DND-41 (cell line): Measurements from ENCODE around the gene GPR153.
A peak's percentile ranks its signal among the peaks of the same experiment; 100 is the strongest.
"Not testable (repeated sequence)": the region's sequence is repeated elsewhere in the genome, so short reads cannot be mapped to it uniquely, and the experiment has no call there.

ENCODE experiments used
- ATAC-seq: fragments of 200-7000 bp; cut with Tn5 transposase; 3 replicates; pipeline ENCODE4 v1.9.1; 2021; ENCODE audit warnings: low read depth; ENCODE audit not compliant: insufficient read depth
- DNase-seq: peaks from one replicate; pipeline ENCODE4 v3.0.0-alpha.2; 2020
- H2AFZ ChIP-seq: 2 replicates; pipeline ENCODE4 v1.6.0; 2012; ENCODE audit warnings: low read depth, low read length
- H3K27ac ChIP-seq: 2 replicates; pipeline ENCODE4 v1.5.1; 2012; ENCODE audit warnings: low read length, inconsistent platforms
- H3K27me3 ChIP-seq: fragments of 200-600 bp; sonication (generic); 2 replicates; pipeline ENCODE4 v1.6.0; 2012; ENCODE audit warnings: low read length, mild to moderate bottlenecking, inconsistent platforms; ENCODE audit not compliant: insufficient read depth, poor library complexity
- H3K36me3 ChIP-seq: 2 replicates; pipeline ENCODE4 v1.5.1; 2012; ENCODE audit warnings: low read length, inconsistent platforms; ENCODE audit not compliant: insufficient read depth
- H3K4me1 ChIP-seq: 2 replicates; pipeline ENCODE4 v1.5.1; 2012; ENCODE audit warnings: mild to moderate bottlenecking, low read length; ENCODE audit not compliant: insufficient read depth
- H3K4me2 ChIP-seq: 2 replicates; pipeline ENCODE4 v1.6.0; 2012; ENCODE audit warnings: mild to moderate bottlenecking, moderate library complexity, low read length, inconsistent platforms; ENCODE audit not compliant: insufficient read depth
- H3K4me3 ChIP-seq, 2 experiments: fragments of 200-600 bp in 1 of 2; shearing (Covaris generic) in 1 of 2; 2 replicates each; pipeline ENCODE4 v1.5.1; 2012 to 2016; ENCODE audit warnings: inconsistent platforms in 2 of 2, low read length in 2 of 2, mild to moderate bottlenecking in 2 of 2, low read depth in 1 of 2, moderate library complexity in 1 of 2
- H3K79me2 ChIP-seq: 2 replicates; pipeline ENCODE4 v1.6.0; 2012; ENCODE audit warnings: low read length, inconsistent platforms; ENCODE audit not compliant: insufficient read depth
- H3K9ac ChIP-seq: 2 replicates; pipeline ENCODE4 v1.6.0; 2012; ENCODE audit warnings: low read depth, mild to moderate bottlenecking, inconsistent platforms, low read length, moderate library complexity
- H3K9me3 ChIP-seq: 2 replicates; pipeline ENCODE4 v1.5.1; 2012; ENCODE audit warnings: low read length, moderate library complexity, mild to moderate bottlenecking, inconsistent platforms; ENCODE audit not compliant: insufficient read depth, severe bottlenecking
- H4K20me1 ChIP-seq: 2 replicates; pipeline ENCODE4 v1.6.0; 2012; ENCODE audit warnings: low read length; ENCODE audit not compliant: insufficient read depth
- EZH2 ChIP-seq: IDR thresholded peaks from 3 replicates; pipeline ENCODE4 v1.6.1; 2012; ENCODE audit warnings: borderline replicate concordance, low read depth, mild to moderate bottlenecking, moderate library complexity, low read length, inconsistent platforms; ENCODE audit not compliant: severe bottlenecking
- TF ChIP-seq, protein P1 (sequence below): IDR thresholded peaks from 2 replicates; pipeline ENCODE4 v1.5.1; 2012; ENCODE audit warnings: borderline replicate concordance, low read length, moderate library complexity, mild to moderate bottlenecking; ENCODE audit not compliant: poor library complexity, severe bottlenecking; ENCODE audit errors: extremely low read depth

GPR153 gene

DNA sequence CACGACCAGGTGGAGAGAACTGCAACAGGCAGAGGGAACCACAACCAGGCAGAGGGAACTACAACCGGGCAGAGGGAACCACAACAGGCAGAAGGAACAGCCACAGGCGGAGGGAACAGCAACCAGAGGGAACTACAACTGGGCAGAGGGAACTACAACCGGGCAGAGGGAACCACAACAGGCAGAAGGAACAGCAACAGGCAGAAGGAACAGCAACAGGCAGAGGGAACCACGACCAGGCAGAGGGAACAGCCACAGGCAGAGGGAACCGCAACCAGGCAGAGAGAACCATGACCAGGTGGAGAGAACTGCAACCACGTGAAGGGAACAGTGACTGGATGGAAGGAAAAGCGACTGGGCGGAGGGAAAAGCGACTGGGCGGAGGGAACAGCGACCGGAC is 47.6 kb upstream of the GPR153 start:
- Histone ChIP-seq H3K9me3 (no peaks in the 10 kb centered on the region), H3K4me3 (no peak overlapping the region), H4K20me1 (peaks cover 12% of the 10 kb centered on the region; the same call in 1 of the 2 replicates), H3K27ac (no peak overlapping the region), H3K27me3 (no peaks in the 10 kb centered on the region), H3K79me2 (peaks cover 4% of the 10 kb centered on the region; the same call in 1 of the 2 replicates), H3K4me1 (no peaks in the 10 kb centered on the region), H3K9ac (no peak overlapping the region), H3K4me2 (no peak overlapping the region), H3K36me3 (peaks cover 58% of the 10 kb centered on the region), H2AFZ (no peak overlapping the region)
- no peak for ATAC-seq
- no peak for DNase-seq
- TF ChIP-seq, protein P1, sequence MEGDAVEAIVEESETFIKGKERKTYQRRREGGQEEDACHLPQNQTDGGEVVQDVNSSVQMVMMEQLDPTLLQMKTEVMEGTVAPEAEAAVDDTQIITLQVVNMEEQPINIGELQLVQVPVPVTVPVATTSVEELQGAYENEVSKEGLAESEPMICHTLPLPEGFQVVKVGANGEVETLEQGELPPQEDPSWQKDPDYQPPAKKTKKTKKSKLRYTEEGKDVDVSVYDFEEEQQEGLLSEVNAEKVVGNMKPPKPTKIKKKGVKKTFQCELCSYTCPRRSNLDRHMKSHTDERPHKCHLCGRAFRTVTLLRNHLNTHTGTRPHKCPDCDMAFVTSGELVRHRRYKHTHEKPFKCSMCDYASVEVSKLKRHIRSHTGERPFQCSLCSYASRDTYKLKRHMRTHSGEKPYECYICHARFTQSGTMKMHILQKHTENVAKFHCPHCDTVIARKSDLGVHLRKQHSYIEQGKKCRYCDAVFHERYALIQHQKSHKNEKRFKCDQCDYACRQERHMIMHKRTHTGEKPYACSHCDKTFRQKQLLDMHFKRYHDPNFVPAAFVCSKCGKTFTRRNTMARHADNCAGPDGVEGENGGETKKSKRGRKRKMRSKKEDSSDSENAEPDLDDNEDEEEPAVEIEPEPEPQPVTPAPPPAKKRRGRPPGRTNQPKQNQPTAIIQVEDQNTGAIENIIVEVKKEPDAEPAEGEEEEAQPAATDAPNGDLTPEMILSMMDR, result no peak
- no peak for TF ChIP-seq EZH2

DNA sequence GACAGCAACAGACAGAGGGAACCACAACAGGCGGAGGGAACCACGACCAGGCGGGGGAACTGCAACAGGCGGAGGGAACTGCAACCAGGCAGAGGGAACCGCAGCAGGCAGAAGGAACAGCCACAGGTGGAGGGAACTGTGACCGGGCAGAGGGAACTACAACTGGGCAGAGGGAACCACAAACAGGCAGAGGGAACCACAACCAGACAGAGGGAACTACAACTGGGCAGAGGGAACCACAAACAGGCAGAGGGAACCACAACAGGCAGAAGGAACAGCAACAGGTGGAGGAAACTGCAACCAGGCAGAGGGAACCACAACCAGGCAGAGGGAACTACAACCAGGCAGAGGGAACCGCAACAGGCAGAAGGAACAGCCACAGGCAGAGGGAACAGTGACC is 46.8 kb upstream of the GPR153 start:
- DNase-seq, result peak; percentile 10
- H3K9ac ChIP-seq, H3K4me2 ChIP-seq, H4K20me1 ChIP-seq, ATAC-seq, H3K79me2 ChIP-seq, H2AFZ ChIP-seq, H3K4me3 ChIP-seq, H3K4me1 ChIP-seq, H3K27me3 ChIP-seq, H3K9me3 ChIP-seq: not testable (repeated sequence)
- Histone ChIP-seq H3K27ac (peak overlapping the region; percentile 27; the same call in 1 of the 2 replicates), H3K36me3 (peaks cover 61% of the 10 kb centered on the region)

DNA sequence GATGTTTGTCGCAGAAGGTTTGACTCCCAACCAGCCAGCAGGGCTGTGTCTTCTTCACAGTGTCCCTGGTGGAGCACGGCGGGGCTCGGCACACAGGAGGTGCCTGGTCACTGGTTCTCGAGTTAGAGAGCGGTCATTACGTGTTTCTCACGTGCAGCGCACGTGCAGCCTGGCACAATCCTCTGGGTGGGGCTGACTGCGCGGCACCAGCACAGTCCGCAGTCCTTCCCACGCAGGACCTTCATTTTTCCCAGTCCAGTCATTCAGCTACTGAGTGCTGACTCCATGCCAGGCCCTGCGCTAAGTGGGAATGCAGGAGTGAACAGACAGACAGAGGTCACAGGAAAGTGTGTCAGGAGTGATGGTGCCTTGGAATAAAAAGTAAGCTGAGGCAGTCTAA is 46.2 kb upstream of the GPR153 start:
- H3K36me3 ChIP-seq, result peaks cover 66% of the 10 kb centered on the region
- no peaks in the 10 kb centered on the region for H3K27me3 ChIP-seq
- peak overlapping the region; percentile 26; the same call in 1 of the 2 replicates for H3K27ac ChIP-seq
- DNase-seq (no peak), ATAC-seq (no peak)
- TF ChIP-seq EZH2, result no peak
- TF ChIP-seq, protein P1, result no peak
- H2AFZ ChIP-seq, result no peak overlapping the region
- H3K9ac ChIP-seq, result no peak overlapping the region
- H3K4me3 ChIP-seq, result no peak overlapping the region
- no peaks in the 10 kb centered on the region for H3K9me3 ChIP-seq
- no peak overlapping the region for H3K4me2 ChIP-seq
- H4K20me1 ChIP-seq, result peaks cover 8% of the 10 kb centered on the region; the same call in 1 of the 2 replicates
- H3K4me1 ChIP-seq, result no peaks in the 10 kb centered on the region
- peaks cover 4% of the 10 kb centered on the region; the same call in 1 of the 2 replicates for H3K79me2 ChIP-seq

DNA sequence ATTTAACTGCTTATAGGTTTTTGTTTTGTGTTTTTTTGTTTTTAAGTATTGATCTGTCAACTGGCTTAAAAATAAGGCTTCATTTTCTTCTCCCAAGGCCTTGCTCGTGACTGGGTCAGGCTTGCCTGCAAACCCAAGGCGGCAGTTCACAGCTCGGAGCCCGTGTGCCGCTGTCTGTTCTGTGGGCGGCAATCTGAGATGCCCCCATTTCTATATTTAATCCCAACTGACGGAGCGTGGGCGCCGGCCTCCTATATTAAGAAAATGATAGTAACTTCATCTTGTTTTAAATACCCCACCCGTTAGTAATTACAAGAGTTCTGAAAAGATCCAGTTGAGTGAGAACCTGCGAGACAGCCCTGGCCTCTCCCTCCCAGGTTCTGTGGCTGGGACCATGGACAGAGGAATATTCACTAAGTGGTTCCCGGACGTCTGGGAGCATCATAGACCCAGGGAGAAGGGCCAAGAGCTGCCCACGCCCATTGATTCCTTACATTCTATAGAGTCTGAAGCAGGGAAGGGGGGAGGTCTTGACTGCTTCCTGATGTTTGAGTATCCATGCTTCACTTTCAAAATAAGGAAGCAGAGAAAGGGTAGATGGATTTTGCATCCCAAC is 42.6 kb upstream of the GPR153 start:
- Histone ChIP-seq H2AFZ (no peak overlapping the region), H3K9ac (no peak overlapping the region), H3K27me3 (no peaks in the 10 kb centered on the region), H3K4me1 (no peaks in the 10 kb centered on the region), H3K36me3 (peaks cover 72% of the 10 kb centered on the region), H4K20me1 (peaks cover 21% of the 10 kb centered on the region), H3K27ac (no peak overlapping the region), H3K4me3 (no peak overlapping the region), H3K79me2 (no peaks in the 10 kb centered on the region), H3K4me2 (no peak overlapping the region), H3K9me3 (no peaks in the 10 kb centered on the region)
- TF ChIP-seq EZH2, result no peak
- TF ChIP-seq, protein P1, result no peak
- ATAC-seq (no peak), DNase-seq (no peak)
